H1 (cell line): Measurements from ENCODE around the gene FOXO4. TPM values are rescaled to one million over a fixed set of nuclear protein-coding genes. Genes with fewer than 3 reads are reported as not detected.

Source experiments
- CTCF ChIA-PET: fragments of 300-600 bp; sonication (Branson Sonifier 250); formaldehyde crosslinking; loops from one replicate; lab custom pipeline; 2021; ENCODE audit not compliant: partially characterized antibody; lab: Charles Lee
- POLR2A ChIA-PET: fragments of 300-600 bp; sonication (Branson Sonifier 250); formaldehyde crosslinking; loops from one replicate; lab custom pipeline; 2021; ENCODE audit warnings: inconsistent platforms; ENCODE audit not compliant: partially characterized antibody; lab: Charles Lee
- DNase-seq, 2 experiments: peaks; one replicate each; pipeline versions ENCODE4 v3.0.0 to v3.0.0-alpha.2; 2010 to 2022; ENCODE audit warnings: low spot score in 2 of 2, low read depth in 1 of 2, mixed read lengths in 1 of 2
- FAIRE-seq: peaks from 2 replicates; lab custom pipeline; 2011; peaks lifted over from hg19 to GRCh38; lab: Jason Lieb, UNC
- H2AFZ ChIP-seq: 2 replicates; pipeline ENCODE4 v1.8.1; 2012; ENCODE audit warnings: low read length, inconsistent platforms
- H2AK5ac ChIP-seq: 2 replicates; pipeline ENCODE4 v1.6.1; 2013; ENCODE audit warnings: low read depth, low read length
- H2BK120ac ChIP-seq: replicated peaks from 2 replicates; pipeline ENCODE3; 2013; ENCODE audit warnings: low read depth, low read length, inconsistent platforms
- H2BK12ac ChIP-seq: 2 replicates; pipeline ENCODE4 v1.6.1; 2013; ENCODE audit warnings: low read depth, low read length
- H2BK15ac ChIP-seq: 2 replicates; pipeline ENCODE4 v1.6.1; 2013; ENCODE audit warnings: low read length
- H2BK20ac ChIP-seq: 2 replicates; pipeline ENCODE4 v1.6.1; 2013; ENCODE audit warnings: low read length
- H2BK5ac ChIP-seq: 2 replicates; pipeline ENCODE4 v1.6.1; 2013; ENCODE audit warnings: low read depth, low read length
- H3K14ac ChIP-seq: 2 replicates; pipeline ENCODE4 v1.6.1; 2013; ENCODE audit warnings: inconsistent platforms; ENCODE audit not compliant: insufficient read length
- H3K18ac ChIP-seq: 2 replicates; pipeline ENCODE4 v1.6.1; 2013; ENCODE audit warnings: low read length; ENCODE audit errors: extremely low read depth
- H3K23ac ChIP-seq: 2 replicates; pipeline ENCODE4 v1.6.1; 2013; ENCODE audit warnings: inconsistent platforms; ENCODE audit not compliant: insufficient read length
- H3K23me2 ChIP-seq: 2 replicates; pipeline ENCODE4 v1.6.1; 2013; ENCODE audit warnings: low read depth, low read length
- H3K27ac ChIP-seq: 2 replicates; pipeline ENCODE4 v1.6.1; 2011; ENCODE audit warnings: low read depth, low read length, inconsistent platforms
- H3K27me3 ChIP-seq, 4 experiments: replicated peaks in 1 of 4; 1 replicate in 1 of 4; 2 replicates in 3 of 4; pipeline versions ENCODE4 v1.6.1 to v1.8.1; 2011 to 2013; ENCODE audit warnings: low read length in 3 of 4, mild to moderate bottlenecking in 3 of 4, inconsistent platforms in 2 of 4, mixed read lengths in 2 of 4, moderate library complexity in 1 of 4; ENCODE audit not compliant: control insufficient read depth in 3 of 4, insufficient read depth in 3 of 4; ENCODE audit errors: extremely low read depth in 1 of 4
- H3K36me3 ChIP-seq, 4 experiments: 2 replicates each; pipeline versions ENCODE4 v1.6.1 to v1.8.1; 2011 to 2013; ENCODE audit warnings: mild to moderate bottlenecking in 4 of 4, low read length in 3 of 4, moderate library complexity in 2 of 4, control low read depth in 1 of 4, inconsistent platforms in 1 of 4; ENCODE audit not compliant: insufficient read depth in 4 of 4, control insufficient read depth in 2 of 4
- H3K4ac ChIP-seq: replicated peaks from 2 replicates; pipeline ENCODE3; 2013; ENCODE audit warnings: low read length, low read depth, mixed read lengths, inconsistent platforms; ENCODE audit not compliant: insufficient read length
- H3K4me1 ChIP-seq, 4 experiments: replicated peaks in 1 of 4; 1 replicate in 1 of 4; 2 replicates in 3 of 4; pipeline versions ENCODE4 v1.6.1 to v1.8.1; 2011 to 2013; ENCODE audit warnings: low read length in 3 of 4, inconsistent platforms in 2 of 4, mixed read lengths in 1 of 4; ENCODE audit not compliant: insufficient read depth in 4 of 4, control insufficient read depth in 3 of 4
- H3K4me2 ChIP-seq, 2 experiments: 2 replicates each; pipeline versions ENCODE4 v1.6.1 to v1.8.1; 2011 to 2013; ENCODE audit warnings: low read depth in 2 of 2, low read length in 2 of 2, control low read depth in 1 of 2, inconsistent platforms in 1 of 2, mild to moderate bottlenecking in 1 of 2; ENCODE audit not compliant: insufficient read depth in 1 of 2
- H3K4me3 ChIP-seq, 4 experiments: fragments of 200-600, 300-600 bp in 1 of 4; sonication (generic), shearing (Covaris generic), sonication (Bioruptor Twin) in 1 of 4; 2 replicates each; pipeline versions ENCODE4 v1.5.1 to v1.8.1; 2011 to 2016; ENCODE audit warnings: low read length in 4 of 4, low read depth in 3 of 4, control low read depth in 2 of 4, inconsistent platforms in 2 of 4, mild to moderate bottlenecking in 2 of 4, mixed read lengths in 1 of 4, moderate library complexity in 1 of 4; ENCODE audit not compliant: insufficient read depth in 2 of 4; ENCODE audit errors: extremely low read depth in 1 of 4
- H3K56ac ChIP-seq: replicated peaks from 2 replicates; pipeline ENCODE3; 2013; ENCODE audit warnings: low read depth, mild to moderate bottlenecking, mixed read lengths, low read length, inconsistent platforms; ENCODE audit not compliant: insufficient read length
- H3K79me1 ChIP-seq: 2 replicates; pipeline ENCODE4 v1.6.1; 2013; ENCODE audit warnings: low read depth, low read length, control low read depth
- H3K79me2 ChIP-seq, 2 experiments: 2 replicates each; pipeline versions ENCODE4 v1.6.1 to v1.8.1; 2012 to 2013; ENCODE audit warnings: low read length in 2 of 2, mild to moderate bottlenecking in 2 of 2, inconsistent platforms in 1 of 2; ENCODE audit not compliant: insufficient read depth in 2 of 2, control insufficient read depth in 1 of 2
- H3K9ac ChIP-seq, 4 experiments: replicated peaks in 1 of 4; 1 replicate in 1 of 4; 2 replicates in 3 of 4; pipeline versions ENCODE4 v1.6.1 to v1.8.1; 2011 to 2013; ENCODE audit warnings: low read depth in 3 of 4, low read length in 3 of 4, control low read depth in 2 of 4, mild to moderate bottlenecking in 2 of 4, moderate library complexity in 2 of 4, inconsistent platforms in 1 of 4; ENCODE audit errors: extremely low read depth in 1 of 4
- H3K9me3 ChIP-seq, 2 experiments: 2 replicates each; pipeline versions ENCODE4 v1.6.1 to v1.8.1; 2012 to 2013; ENCODE audit warnings: mild to moderate bottlenecking in 2 of 2, moderate library complexity in 2 of 2, control low read depth in 1 of 2, inconsistent platforms in 1 of 2, low read depth in 1 of 2, low read length in 1 of 2, mixed read lengths in 1 of 2; ENCODE audit not compliant: insufficient read depth in 2 of 2
- H4K20me1 ChIP-seq, 2 experiments: replicated peaks in 1 of 2; 2 replicates each; pipeline versions ENCODE3 to v1.8.1; 2011 to 2013; ENCODE audit warnings: inconsistent platforms in 2 of 2, low read length in 2 of 2, mild to moderate bottlenecking in 1 of 2; ENCODE audit not compliant: insufficient read depth in 2 of 2, control insufficient read depth in 1 of 2
- H4K5ac ChIP-seq: 2 replicates; pipeline ENCODE4 v1.6.1; 2013; ENCODE audit warnings: low read length, low read depth, mixed read lengths, inconsistent platforms; ENCODE audit not compliant: insufficient read length
- H4K8ac ChIP-seq: 2 replicates; pipeline ENCODE4 v1.8.0; 2013; ENCODE audit warnings: mild to moderate bottlenecking, moderate library complexity, low read length, inconsistent platforms; ENCODE audit not compliant: insufficient read depth; ENCODE audit errors: extremely low read depth
- H4K91ac ChIP-seq: replicated peaks from 2 replicates; pipeline ENCODE3; 2013; ENCODE audit warnings: low read length, mixed read lengths, inconsistent platforms; ENCODE audit not compliant: insufficient read length
- PHF8 ChIP-seq: fragments of 200-600 bp; sonication (generic); conservative IDR thresholded peaks from 2 replicates; pipeline ENCODE4 v1.7.1; 2012; ENCODE audit warnings: low read depth, mild to moderate bottlenecking, inconsistent platforms, low read length, moderate library complexity
- SIN3A ChIP-seq, 2 experiments: IDR thresholded peaks in 1 of 2; conservative IDR thresholded peaks in 1 of 2; 2 replicates each; pipeline ENCODE4 v1.6.1; 2011 to 2012; ENCODE audit warnings: low read length in 2 of 2, improper control_type of control experiment in 1 of 2, low read depth in 1 of 2, mild to moderate bottlenecking in 1 of 2
- whole genome bisulfite sequencing, 2 experiments: shearing (Covaris generic) in 1 of 2; methylation state at CpG; one replicate each; pipeline versions ENCODE4 v1.1.6 to v1.1.7; 2013 to 2015; ENCODE audit warnings: low lambda C conversion rate in 2 of 2, mixed read lengths in 2 of 2, inconsistent platforms in 1 of 2, low coverage in 1 of 2, missing lambda C conversion rate in 1 of 2; ENCODE audit not compliant: insufficient replicate concordance in 2 of 2, insufficient coverage in 1 of 2, insufficient read length in 1 of 2; ENCODE audit errors: extremely low coverage in 1 of 2, missing lambda C conversion rate in 1 of 2; 5-methylcytosine and 5-hydroxymethylcytosine counted together
- polyA plus RNA-seq, 7 experiments: library from polyadenylated mRNA; depleted of rRNA in 3 of 7; stranded (reverse) in 5 of 7; unstranded in 2 of 7; fragments of >200 nt in 5 of 7; fragments of 200-250 nt in 2 of 7; gene quantifications; 1 replicate in 5 of 7; 2 replicates in 1 of 7; 4 replicates in 1 of 7; pipeline versions ENCODE4 v1.2.1 to v1.2.3, GENCODE V29; 2011 to 2013; ENCODE audit warnings: missing spikeins in 2 of 7, mixed read lengths in 2 of 7
- total RNA-seq: library from RNA; stranded (reverse); fragmentation: NEBNext Ultra II Directional; extraction: Animal tissue kit (Norgen Biotek cat#: 25700); gene quantifications from 2 replicates; pipeline ENCODE4 v1.2.1, GENCODE V29; 2021

The FOXO4 gene
- total and polyA plus RNA-seq, 2 of the 8 experiments (the other 6 are each of a cell fraction or from before 2014, with no cell fraction given) = 12.3 to 57.4 TPM

- no peaks in the 10 kb centered on the region; the same call in 1 of the 2 replicates for H3K23me2 ChIP-seq
- no peaks in the 10 kb centered on the region for H3K9me3 ChIP-seq
- no peak overlapping the region for H3K18ac ChIP-seq
- peaks cover 0 to 3% (median 0%) of the 10 kb centered on the region in 4 experiments; a peak in 1 of 7 replicates for H3K27me3 ChIP-seq
- TF ChIP-seq PHF8 (no peak), SIN3A (conservative IDR thresholded peaks at IDR 0.05 in 1 of 2, IDR thresholded peaks at IDR 0.05 in 1 of 2; ENCODE audit: low read depth in 1 of 2, low read length in 2 of 2) (0 out of 4 replicates have a peak, but pooled peaks of 1 of the 2 experiments have one; percentile 7)
- H3K14ac ChIP-seq = no peak overlapping the region
- no peak overlapping the region for H4K91ac ChIP-seq
- H3K9ac ChIP-seq = peak overlapping the region in 3 of 4 experiments; percentile 14 to 78 (median 37); a peak in 4 of 7 replicates
- no peak overlapping the region for H3K23ac ChIP-seq
- no peak overlapping the region for H2BK5ac ChIP-seq
- CTCF ChIA-PET = interaction anchor here (2.8 kb wide), 1 partner anchor 11 kb away, joined by 13 read pairs; no protein-coding TSS in a partner anchor
- no peak overlapping the region for H2BK15ac ChIP-seq
- peak overlapping the region; percentile 67 to 91 for H3K4me2 ChIP-seq
- no peak overlapping the region for H4K5ac ChIP-seq
- peak overlapping the region; percentile 54 for H3K56ac ChIP-seq
- no peak overlapping the region for H2AFZ ChIP-seq
- peaks cover 0 to 2% of the 10 kb centered on the region in 2 experiments for H4K20me1 ChIP-seq
- H3K79me2 ChIP-seq = no peaks in the 10 kb centered on the region
- H3K4me1 ChIP-seq = peaks cover 0 to 6% (median 2%) of the 10 kb centered on the region in 4 experiments; a peak in 3 of 7 replicates
- no peak overlapping the region for H2BK120ac ChIP-seq
- 0 out of 2 replicates have a peak overlapping the region, but pooled peaks have one; percentile 15 for H2AK5ac ChIP-seq
- no peak overlapping the region for H2BK20ac ChIP-seq
- no peak overlapping the region for H4K8ac ChIP-seq
- peaks cover 2 to 35% (median 19%) of the 10 kb centered on the region in 4 experiments; a peak in 6 of 8 replicates for H3K36me3 ChIP-seq
- H3K4ac ChIP-seq = no peak overlapping the region
- WGBS, 2 experiments = 14% methylated on average over 6 of the region's 17 CpGs; no CpG with 5 or more reads in 1 of the 2 experiments
- POLR2A ChIA-PET = interaction anchor here (0.9 to 2.7 kb wide), 7 partner anchors 9 to 133 kb away, joined by 3 to 17 read pairs (median 5); partner anchors contain the start of gene SNX12
- no peak for FAIRE-seq
- no peaks in the 10 kb centered on the region for H3K79me1 ChIP-seq
- DNase-seq = no peak
- no peak overlapping the region for H2BK12ac ChIP-seq
- H3K4me3 ChIP-seq = peak overlapping the region; percentile 43 to 84 (median 55)
- no peak overlapping the region for H3K27ac ChIP-seq
Observed at GRCh38 chrX:71118985-71119535, 23.4 kb downstream of the FOXO4 start.
